IPS-20b (cell line): Measurements from ENCODE around the gene PPP1R14B.

Source experiments
- H3K27ac ChIP-seq: one replicate; pipeline ENCODE4 v1.5.1; 2013; ENCODE audit warnings: low read length
- H3K27me3 ChIP-seq: 2 replicates; pipeline ENCODE4 v1.6.1; 2013; ENCODE audit warnings: mild to moderate bottlenecking, low read length, inconsistent platforms; ENCODE audit not compliant: insufficient read depth
- H3K36me3 ChIP-seq: 2 replicates; pipeline ENCODE4 v1.6.1; 2013; ENCODE audit warnings: low read depth, mild to moderate bottlenecking, inconsistent platforms, low read length, moderate library complexity; ENCODE audit not compliant: insufficient read depth
- H3K4me1 ChIP-seq: 2 replicates; pipeline ENCODE4 v1.6.1; 2013; ENCODE audit warnings: mild to moderate bottlenecking, control low read depth, inconsistent platforms, low read length, moderate library complexity; ENCODE audit not compliant: insufficient read depth
- H3K4me3 ChIP-seq: 2 replicates; pipeline ENCODE4 v1.5.1; 2013; ENCODE audit warnings: mild to moderate bottlenecking, low read length, inconsistent platforms
- H3K9ac ChIP-seq: 2 replicates; pipeline ENCODE4 v1.6.1; 2013; ENCODE audit warnings: low read depth, mild to moderate bottlenecking, inconsistent platforms, low read length, moderate library complexity
- H3K9me3 ChIP-seq: 2 replicates; pipeline ENCODE4 v1.6.1; 2013; ENCODE audit warnings: mild to moderate bottlenecking, low read depth, low read length, inconsistent platforms; ENCODE audit not compliant: insufficient read depth

The PPP1R14B gene

GRCh38 chr11:64275841-64276240 is 29.1 kb upstream of the PPP1R14B start:
- no peaks in the 10 kb centered on the region for H3K27me3 ChIP-seq
- peaks cover 6% of the 10 kb centered on the region; the same call in 1 of the 2 replicates for H3K36me3 ChIP-seq
- no peak overlapping the region for H3K4me3 ChIP-seq
- peaks cover 6% of the 10 kb centered on the region; the same call in 1 of the 2 replicates for H3K4me1 ChIP-seq
- H3K27ac ChIP-seq = no peak overlapping the region
- no peaks in the 10 kb centered on the region for H3K9me3 ChIP-seq
- H3K9ac ChIP-seq = no peak overlapping the region

- no peaks in the 10 kb centered on the region for H3K9me3 ChIP-seq
- peaks cover 6% of the 10 kb centered on the region; the same call in 1 of the 2 replicates for H3K4me1 ChIP-seq
- no peak overlapping the region for H3K27ac ChIP-seq
- no peak overlapping the region for H3K4me3 ChIP-seq
- H3K27me3 ChIP-seq = no peaks in the 10 kb centered on the region
- H3K36me3 ChIP-seq = peaks cover 6% of the 10 kb centered on the region; the same call in 1 of the 2 replicates
- H3K9ac ChIP-seq = no peak overlapping the region
Observed at GRCh38 chr11:64275031-64275800, 28.5 kb upstream of the PPP1R14B start.

GRCh38 chr11:64269540-64270220 is 22.9 kb upstream of the PPP1R14B start:
- Histone ChIP-seq H3K36me3 (peaks cover 22% of the 10 kb centered on the region), H3K9ac (peak overlapping the region; percentile 90), H3K4me3 (peak overlapping the region; percentile 81), H3K27ac (peak overlapping the region; percentile 25), H3K27me3 (no peaks in the 10 kb centered on the region), H3K9me3 (no peaks in the 10 kb centered on the region), H3K4me1 (peaks cover 3% of the 10 kb centered on the region)

- no peaks in the 10 kb centered on the region for H3K9me3 ChIP-seq
- H3K9ac ChIP-seq = peak overlapping the region; percentile 90
- no peaks in the 10 kb centered on the region for H3K27me3 ChIP-seq
- peak overlapping the region; percentile 81 for H3K4me3 ChIP-seq
- peaks cover 29% of the 10 kb centered on the region for H3K36me3 ChIP-seq
- H3K27ac ChIP-seq = peak overlapping the region; percentile 25
- peaks cover 3% of the 10 kb centered on the region for H3K4me1 ChIP-seq
Observed at GRCh38 chr11:64268893-64269539, 22.3 kb upstream of the PPP1R14B start.

- H3K36me3 ChIP-seq = peaks cover 36% of the 10 kb centered on the region
- no peaks in the 10 kb centered on the region for H3K9me3 ChIP-seq
- H3K27ac ChIP-seq = peak overlapping the region; percentile 25
- peak overlapping the region; percentile 81 for H3K4me3 ChIP-seq
- H3K4me1 ChIP-seq = peaks cover 6% of the 10 kb centered on the region
- no peaks in the 10 kb centered on the region for H3K27me3 ChIP-seq
- peak overlapping the region; percentile 90; the same call in 1 of the 2 replicates for H3K9ac ChIP-seq
Observed at GRCh38 chr11:64268025-64268892, 21.5 kb upstream of the PPP1R14B start.

GRCh38 chr11:64267207-64267945 is 20.6 kb upstream of the PPP1R14B start:
- Histone ChIP-seq H3K27me3 (no peaks in the 10 kb centered on the region), H3K9me3 (no peaks in the 10 kb centered on the region), H3K36me3 (peaks cover 45% of the 10 kb centered on the region), H3K27ac (no peak overlapping the region), H3K9ac (no peak overlapping the region), H3K4me1 (peaks cover 7% of the 10 kb centered on the region), H3K4me3 (no peak overlapping the region)

GRCh38 chr11:64266339-64266738 is 19.6 kb upstream of the PPP1R14B start:
- H3K4me3 ChIP-seq = no peak overlapping the region
- peaks cover 7% of the 10 kb centered on the region for H3K4me1 ChIP-seq
- peaks cover 56% of the 10 kb centered on the region for H3K36me3 ChIP-seq
- no peaks in the 10 kb centered on the region for H3K27me3 ChIP-seq
- no peak overlapping the region for H3K27ac ChIP-seq
- H3K9me3 ChIP-seq = no peaks in the 10 kb centered on the region
- no peak overlapping the region for H3K9ac ChIP-seq

GRCh38 chr11:64265176-64266160 is 18.7 kb upstream of the PPP1R14B start:
- H3K36me3 ChIP-seq = peaks cover 64% of the 10 kb centered on the region
- H3K27me3 ChIP-seq = no peaks in the 10 kb centered on the region
- no peaks in the 10 kb centered on the region for H3K9me3 ChIP-seq
- H3K4me3 ChIP-seq = no peak overlapping the region
- H3K27ac ChIP-seq = no peak overlapping the region
- peaks cover 7% of the 10 kb centered on the region for H3K4me1 ChIP-seq
- H3K9ac ChIP-seq = no peak overlapping the region

GRCh38 chr11:64264371-64264852 is 17.7 kb upstream of the PPP1R14B start:
- no peaks in the 10 kb centered on the region for H3K9me3 ChIP-seq
- H3K27me3 ChIP-seq = no peaks in the 10 kb centered on the region
- H3K36me3 ChIP-seq = peaks cover 75% of the 10 kb centered on the region
- peaks cover 7% of the 10 kb centered on the region for H3K4me1 ChIP-seq
- no peak overlapping the region for H3K4me3 ChIP-seq
- H3K27ac ChIP-seq = no peak overlapping the region
- H3K9ac ChIP-seq = no peak overlapping the region

GRCh38 chr11:64263947-64264317 is 17.2 kb upstream of the PPP1R14B start:
- Histone ChIP-seq H3K9ac (no peak overlapping the region), H3K9me3 (no peaks in the 10 kb centered on the region), H3K4me1 (peaks cover 6% of the 10 kb centered on the region), H3K27ac (no peak overlapping the region), H3K4me3 (no peak overlapping the region), H3K27me3 (no peaks in the 10 kb centered on the region), H3K36me3 (peaks cover 80% of the 10 kb centered on the region)
